GM21423 (cell line): ENCODE results near the gene NAT8L.

Source experiments
- ATAC-seq: cut with Tn5 transposase; IDR thresholded peaks from one replicate; pipeline ENCODE4 v1.9.1; 2021; ENCODE audit warnings: mild to moderate bottlenecking, moderate library complexity; ENCODE audit not compliant: unreplicated experiment

The NAT8L gene

DNA sequence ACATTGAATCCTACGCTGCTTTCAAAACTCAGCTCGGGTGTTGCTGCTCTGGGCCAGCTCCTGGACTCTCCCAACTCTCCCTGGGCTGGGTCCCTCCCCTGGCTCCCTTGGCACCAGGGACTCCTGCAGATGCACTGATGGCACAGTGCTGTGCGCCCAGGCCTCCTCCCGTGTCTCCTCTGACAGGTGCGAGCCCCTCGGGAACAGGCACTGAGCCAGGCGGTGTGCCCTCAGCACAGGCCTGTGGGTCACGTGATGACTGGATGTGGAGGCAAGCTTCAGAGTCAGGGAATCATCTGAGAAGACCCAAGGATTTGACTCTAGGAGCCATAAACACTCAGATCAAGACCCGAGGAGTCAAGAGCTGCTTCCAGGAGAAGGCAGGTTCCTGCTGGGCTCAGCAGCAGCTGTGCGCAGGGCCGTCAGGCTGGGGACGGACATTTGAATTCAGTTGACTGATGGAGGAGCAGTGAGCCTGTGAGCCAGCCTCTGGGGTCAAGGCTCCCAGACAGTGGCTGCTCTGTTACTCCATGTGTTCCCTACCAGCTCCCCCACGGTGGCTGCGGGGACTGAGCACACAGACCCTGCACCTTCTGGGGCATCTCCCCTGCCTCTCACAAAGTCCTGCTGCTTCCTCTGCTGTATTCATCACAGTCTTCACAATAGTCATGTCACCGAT, 33.0 kb downstream of the NAT8L start:
- no peak for ATAC-seq

DNA sequence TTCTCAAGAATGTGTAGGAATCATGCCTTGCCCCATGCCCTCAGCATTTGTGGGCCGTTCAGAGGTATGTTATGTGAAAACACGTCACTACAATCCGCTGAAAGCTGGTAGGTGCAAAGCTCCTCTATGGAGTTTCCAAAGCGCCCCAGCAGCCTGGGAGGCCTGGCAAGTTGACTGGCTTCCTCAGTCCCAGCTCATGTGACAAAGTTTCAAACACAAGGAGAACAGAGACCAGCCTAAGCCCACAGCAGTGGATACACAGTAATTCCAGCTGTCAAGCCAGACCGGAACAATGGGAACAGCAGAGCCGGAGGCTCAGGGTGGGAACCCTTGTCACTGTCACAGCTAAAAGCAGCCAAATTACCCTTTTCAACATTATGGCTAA, 33.5 kb downstream of the NAT8L start:
- ATAC-seq = no peak

DNA sequence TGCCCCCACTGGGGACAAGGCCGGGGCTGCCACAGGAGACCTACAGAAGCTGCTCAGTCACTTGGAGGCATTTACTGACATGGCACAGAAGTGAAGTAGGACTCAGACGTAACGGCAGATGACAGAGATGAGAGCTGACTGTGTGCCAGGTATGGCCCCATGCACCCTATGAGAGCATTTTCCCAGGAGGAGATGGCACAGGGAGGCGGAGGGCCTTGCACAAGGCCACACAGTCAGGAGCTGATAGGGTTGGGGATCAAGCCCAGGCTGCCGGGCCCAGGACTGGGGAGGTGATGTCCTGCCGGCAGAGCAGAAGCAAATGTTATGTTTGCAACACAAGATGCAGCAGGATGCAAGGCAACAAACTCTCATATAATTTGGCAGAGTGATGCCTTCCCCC, 34.1 kb downstream of the NAT8L start:
- no peak for ATAC-seq

DNA sequence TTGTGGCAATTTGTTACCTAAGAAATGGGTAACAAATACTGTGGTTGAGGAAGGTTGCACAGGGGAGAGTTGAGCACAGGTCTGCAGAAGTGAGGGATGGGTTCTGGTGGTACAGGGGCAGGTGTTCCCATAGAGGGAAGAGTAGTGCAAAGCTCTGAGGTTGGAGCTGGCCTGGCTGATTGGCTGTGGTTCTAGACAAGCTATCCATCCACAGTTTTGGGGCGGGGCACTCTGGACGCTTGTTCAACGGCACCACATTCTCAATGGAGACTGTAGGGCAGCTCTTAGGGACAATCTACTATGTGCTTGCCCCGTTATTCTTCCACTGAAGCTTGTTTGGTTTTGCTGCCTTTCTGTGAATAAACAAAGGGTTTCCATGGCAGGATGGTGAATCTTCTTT, 35.4 kb downstream of the NAT8L start:
- ATAC-seq = no peak

DNA sequence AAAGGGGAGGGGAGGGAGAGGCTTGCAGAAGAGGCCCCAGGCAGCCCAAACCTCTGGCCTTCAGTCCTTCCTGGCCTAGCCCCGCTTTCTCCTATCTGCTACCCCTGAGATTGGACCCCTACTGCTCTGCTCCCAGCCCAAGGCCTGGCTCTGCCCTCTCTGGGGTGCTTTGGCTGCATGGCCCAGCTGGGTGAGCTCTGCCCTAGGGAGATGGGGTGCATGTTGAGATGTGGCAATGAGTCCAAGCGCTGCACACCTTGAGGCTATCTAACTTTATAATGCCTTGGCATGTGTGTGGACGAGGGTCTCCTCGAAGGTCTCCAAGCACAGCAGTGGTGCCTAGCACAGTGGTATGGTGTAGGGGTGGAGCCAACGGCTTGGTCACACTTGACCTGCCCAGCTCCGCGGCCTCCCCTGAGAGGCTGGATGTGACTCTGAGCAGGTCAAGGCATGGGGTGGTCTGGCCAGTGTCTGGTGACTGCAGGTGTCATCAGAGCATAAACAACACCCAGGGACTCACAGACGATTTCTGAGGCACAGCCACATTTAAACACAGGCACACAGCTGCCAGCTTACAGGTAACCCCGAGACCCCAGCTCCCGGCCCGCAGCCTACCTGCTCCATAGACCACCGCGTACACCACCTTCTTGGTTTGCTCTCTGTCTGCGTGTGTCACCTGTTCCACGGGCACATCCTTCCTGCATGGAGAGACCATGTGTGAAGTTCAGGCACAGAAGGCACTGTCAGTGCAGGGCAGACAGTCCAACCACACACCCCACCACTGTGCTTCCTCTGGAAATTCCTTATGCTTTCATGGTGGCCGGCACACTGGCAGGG, 36.3 kb downstream of the NAT8L start:
- no peak for ATAC-seq

DNA sequence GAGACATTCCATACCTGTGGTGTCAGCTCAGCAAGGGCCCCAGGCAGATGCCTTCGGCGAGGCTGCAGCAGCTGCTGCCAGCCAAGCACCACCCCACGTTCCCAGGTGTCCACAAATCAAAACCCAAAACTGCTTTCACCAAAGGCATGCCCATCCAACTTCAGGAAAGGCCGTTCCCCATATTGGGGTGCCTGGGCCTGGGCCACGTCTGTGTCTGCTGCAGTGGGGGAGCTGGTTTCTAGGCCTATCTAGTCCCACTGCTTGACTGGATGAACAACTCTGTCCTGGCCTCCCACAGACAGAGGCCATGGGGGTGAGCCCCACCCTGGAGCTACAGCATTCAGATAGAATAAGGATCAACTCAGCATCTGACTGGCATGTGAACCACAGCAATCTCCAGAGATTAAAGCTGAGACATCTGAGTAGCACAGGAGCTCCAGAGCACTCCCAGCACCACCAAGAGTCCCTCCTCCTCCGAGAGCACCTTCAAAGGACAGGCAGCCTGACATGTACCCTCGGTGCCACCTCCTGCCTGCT, 37.0 kb downstream of the NAT8L start:
- no peak for ATAC-seq

DNA sequence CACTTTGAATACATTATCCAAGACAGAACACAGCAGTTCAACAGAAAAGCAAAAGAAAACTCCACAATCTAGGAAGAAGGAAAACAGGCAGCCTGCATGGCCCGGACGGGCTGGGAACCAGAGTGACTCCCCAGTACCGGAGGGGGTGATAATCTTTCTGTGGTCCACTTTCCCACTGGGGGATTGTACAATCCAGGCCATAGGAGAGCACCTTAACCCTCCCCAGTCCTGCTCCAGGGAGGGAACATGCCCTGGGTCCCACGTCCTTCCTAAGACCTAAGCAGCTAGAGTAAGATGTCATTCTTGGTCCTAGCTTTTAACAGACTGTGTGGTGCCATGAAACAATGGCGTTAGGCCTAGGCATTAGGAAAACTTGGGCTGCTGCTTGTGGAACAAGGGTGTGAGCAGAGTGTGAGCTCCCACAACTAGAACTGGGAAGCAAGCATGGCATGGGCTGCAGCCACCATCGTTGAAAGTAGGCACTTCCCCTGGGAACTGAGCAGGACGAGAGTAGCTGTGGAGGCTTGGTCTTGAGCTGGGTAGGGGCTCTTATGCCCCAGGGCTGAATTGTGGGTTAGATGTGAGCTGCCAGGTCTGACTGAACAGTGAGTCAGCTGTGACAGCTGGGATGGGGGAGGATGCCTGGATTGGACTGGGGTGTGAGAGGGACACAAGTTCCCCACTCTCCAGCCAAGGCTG, 42.4 kb downstream of the NAT8L start:
- no peak for ATAC-seq

DNA sequence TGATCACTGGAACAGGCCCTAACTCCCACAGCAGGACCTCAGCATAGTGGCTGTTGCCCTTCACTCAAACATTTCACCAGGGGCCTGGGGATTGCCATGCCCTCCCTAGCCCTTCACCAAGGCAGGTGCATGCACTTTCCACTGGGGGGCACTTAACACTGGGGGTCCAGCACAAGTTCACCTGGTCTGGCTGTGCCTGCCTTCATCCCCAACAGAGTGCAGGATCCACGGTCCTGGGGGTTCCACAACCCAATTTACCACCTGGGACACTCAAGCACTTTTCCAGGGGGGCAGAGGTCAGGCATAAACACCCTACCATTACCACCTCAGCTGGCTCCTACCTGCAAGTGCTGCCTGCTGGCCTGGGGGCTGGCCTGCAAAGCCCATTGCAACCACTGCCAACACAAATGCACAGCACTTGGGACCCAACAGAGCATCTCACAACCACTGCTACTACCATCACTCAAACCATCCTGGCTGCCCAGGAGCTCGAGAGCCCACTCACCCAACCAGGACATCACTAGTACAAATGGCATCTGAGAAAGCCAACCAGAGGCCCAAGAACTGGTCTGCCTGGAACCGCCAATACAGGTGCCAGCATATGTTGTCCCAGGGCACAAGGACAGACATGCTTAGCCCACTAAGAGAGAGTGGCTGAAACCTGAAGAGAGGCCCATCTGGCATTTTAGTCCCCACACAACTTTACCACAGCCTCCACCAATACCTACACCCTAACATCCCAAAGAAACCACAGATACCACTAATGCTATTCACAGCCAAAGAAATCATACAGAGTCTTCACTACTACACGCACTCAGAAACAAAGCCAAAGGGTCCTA, 43.1 kb downstream of the NAT8L start:
- ATAC-seq = no peak

DNA sequence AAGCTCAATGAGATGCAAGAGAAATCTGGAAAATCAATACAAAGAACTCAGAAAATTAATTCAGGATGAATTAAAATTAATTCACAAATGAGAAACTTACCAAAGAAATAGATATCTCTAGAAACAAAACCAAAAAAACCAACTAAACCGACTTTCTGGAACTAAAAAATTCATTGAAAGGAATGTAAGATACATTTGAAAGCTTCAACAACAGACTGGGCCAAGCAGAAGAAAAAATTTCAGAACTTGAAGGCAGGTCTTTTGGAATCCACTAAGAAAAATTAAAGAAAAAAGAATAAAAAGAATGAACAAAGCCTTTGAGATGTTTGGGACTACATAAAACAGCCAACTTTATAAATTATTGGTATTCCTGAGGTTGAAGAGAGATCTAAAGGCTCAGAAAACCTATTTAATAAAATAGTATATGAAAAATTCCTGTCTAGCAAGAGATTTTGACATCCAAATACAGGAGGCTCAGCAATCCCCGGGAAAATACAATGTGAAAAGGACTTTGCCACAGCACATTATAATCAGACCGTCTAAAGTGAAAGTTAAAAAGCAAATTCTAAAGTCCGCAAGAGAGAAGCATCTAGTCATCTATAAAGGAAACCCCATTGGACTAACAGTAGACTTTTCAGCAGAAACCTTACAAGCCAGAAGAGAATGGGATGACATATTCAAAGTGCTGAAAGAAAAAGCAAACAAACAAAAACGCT, 44.2 kb downstream of the NAT8L start:
- no peak for ATAC-seq

DNA sequence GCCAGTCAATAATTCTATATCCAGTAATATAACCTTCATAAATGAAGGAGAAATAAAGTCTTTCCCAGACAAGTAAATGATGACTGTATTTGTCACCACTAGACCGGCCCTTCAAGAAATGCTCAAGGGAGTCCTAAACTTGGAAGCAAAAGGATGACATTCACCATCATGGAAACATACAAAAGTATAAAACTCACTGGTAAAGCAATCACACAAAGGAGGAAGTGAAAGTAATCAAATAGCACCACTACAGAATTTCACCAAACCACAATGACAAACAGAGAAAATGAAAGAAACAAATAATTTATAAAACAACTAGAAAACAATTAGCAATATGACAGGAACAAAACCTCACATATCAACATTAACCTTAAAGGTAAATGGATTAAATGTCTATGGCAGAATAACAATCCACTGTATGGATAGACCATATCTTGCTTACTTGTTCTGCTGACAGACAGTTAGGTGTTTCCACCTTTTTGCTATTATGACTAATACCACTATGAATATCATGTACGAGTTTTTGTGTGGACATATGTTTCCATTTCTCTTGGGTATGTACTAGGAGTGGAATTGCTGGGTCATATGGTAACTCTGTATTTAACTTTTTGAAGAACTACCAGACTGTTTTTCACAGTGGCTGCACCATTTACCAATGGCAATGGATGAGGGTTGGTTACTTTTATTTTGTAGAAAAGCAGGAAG, 44.9 kb downstream of the NAT8L start:
- no peak for ATAC-seq

DNA sequence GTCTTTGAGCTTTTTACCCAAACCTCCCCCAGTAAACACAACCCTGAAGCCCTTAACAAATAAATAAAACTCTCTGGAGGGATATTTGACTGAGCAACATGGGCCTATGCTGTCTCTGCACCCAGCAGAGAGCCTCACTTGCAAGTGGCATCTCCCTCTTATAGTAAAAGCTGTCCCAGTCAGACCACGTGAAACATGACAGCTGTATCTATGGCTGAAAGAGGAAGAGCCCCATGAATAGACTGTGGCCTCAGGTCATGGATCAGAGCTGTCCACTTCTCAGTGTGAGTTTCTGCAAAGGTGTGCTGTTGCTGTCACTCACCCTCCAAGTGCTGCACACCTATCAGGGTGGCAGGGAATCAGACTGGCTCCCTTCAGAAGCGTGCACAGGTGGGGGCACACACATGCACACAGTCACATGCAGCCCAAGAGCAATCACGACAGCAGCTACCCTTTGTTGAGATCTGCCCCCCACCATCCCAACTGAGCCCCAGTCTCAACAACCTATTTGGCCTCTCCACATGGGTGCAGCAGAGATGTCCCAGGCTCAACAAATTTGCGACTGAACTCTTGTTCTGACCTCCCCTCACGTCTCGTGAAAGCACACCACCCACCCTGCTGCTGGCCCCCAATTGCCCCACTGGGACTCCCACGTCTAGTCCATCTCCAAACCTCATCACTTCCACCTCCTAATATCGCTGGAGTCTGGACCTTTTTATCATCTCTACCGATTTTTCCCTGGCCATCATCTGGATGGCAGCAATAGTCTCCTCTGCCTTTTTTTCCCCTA, 45.6 kb downstream of the NAT8L start:
- ATAC-seq = no peak

DNA sequence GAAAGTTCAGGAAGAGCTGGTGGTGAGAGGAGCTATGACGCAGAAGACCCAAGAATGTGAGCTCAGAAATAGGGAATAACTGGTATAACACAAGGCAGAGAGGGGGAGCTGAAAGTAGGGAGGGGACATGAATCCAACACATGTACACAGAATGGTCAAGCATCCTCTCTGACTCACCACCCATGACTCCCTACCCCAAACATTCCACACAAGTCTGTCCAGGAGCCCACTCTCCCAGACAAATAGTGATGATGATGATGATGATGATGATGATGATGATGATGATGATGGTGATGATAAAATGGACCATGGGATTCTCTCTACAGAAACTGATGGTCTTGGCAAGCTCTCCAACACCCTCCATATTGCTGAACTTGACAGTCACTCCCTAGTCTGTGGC, 46.4 kb downstream of the NAT8L start:
- no peak for ATAC-seq

DNA sequence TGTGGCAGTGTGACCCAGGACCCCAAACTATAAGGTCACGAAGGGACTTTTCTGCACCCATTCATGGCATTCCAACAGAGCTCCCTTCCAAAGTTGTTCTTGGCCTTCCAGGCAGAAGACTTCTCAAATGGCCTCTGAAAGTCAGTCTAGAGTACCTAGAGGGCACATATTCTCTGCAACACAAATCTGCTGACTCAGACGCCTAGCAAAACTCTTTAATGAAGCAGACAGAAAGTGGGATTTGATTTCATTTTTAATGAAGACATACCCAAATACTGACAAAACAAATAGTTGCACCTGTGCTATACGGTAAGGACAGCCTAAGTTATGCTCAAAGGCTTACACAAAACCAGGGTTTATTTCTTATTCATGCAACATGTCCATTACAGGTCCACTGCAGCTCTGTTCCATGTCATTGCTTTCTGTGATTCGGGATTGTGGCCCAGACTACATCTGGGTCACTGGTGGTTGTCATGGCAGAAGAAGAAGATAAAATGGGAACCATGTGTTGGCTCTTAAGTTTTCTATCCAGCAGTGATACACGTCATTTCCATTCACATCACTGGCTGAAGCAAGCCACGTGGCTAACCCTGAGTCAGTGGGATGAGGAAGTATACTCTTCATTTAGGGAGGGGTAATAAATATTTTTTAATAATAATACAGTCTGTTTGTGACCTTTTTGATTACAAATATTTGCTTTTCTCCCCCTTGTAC, 57.7 kb downstream of the NAT8L start:
- ATAC-seq = no peak
